ENCODE data around the gene ATP2B1. TPM values are rescaled to one million over a fixed set of nuclear protein-coding genes. Genes with fewer than 3 reads are reported as not detected.

The ATP2B1 gene
- total RNA-seq, 4 donors from 2014 or later, result 38.6 to 96.4 (median 54.1) TPM

- TF ChIP-seq CTCF (IDR thresholded peaks at IDR 0.05; ENCODE audit: low read depth), result no peak
Observed at GRCh38 chr12:89619764-89620163, 88.9 kb downstream of the ATP2B1 start.

- TF ChIP-seq CTCF (IDR thresholded peaks at IDR 0.05; ENCODE audit: low read depth), result no peak
Observed at GRCh38 chr12:89618113-89618862, 90.3 kb downstream of the ATP2B1 start.

- no peak for TF ChIP-seq CTCF (IDR thresholded peaks at IDR 0.05; ENCODE audit: low read depth)
Observed at GRCh38 chr12:89610366-89610765, 98.3 kb downstream of the ATP2B1 start.

- no peak for TF ChIP-seq CTCF (IDR thresholded peaks at IDR 0.05; ENCODE audit: low read depth)
Observed at GRCh38 chr12:89603678-89604077, 105.0 kb downstream of the ATP2B1 start.

- TF ChIP-seq CTCF (IDR thresholded peaks at IDR 0.05; ENCODE audit: low read depth), result no peak
Observed at GRCh38 chr12:89597770-89598169, 110.9 kb downstream of the ATP2B1 start.

GRCh38 chr12:89597210-89597609, 111.4 kb downstream of the ATP2B1 start:
- TF ChIP-seq CTCF (IDR thresholded peaks at IDR 0.05; ENCODE audit: low read depth), result no peak

GRCh38 chr12:89593873-89594272, 114.8 kb downstream of the ATP2B1 start:
- TF ChIP-seq CTCF (IDR thresholded peaks at IDR 0.05; ENCODE audit: low read depth), result no peak

Measured in subcutaneous adipose tissue (tissue), 4 donors.